Measurements from ENCODE around the gene ABCG4. TPM values are rescaled to one million over a fixed set of nuclear protein-coding genes. Genes with fewer than 3 reads are reported as not detected.

The ABCG4 gene
- polyA plus RNA-seq, 1 donor from 2014 or later: 1.5 TPM

- Histone ChIP-seq H3K27me3 (ENCODE audit: insufficient read depth, low read depth, low read length) (no peaks in the 10 kb centered on the region), H3K9ac (ENCODE audit: low read length) (peak overlapping the region; percentile 92), H3F3A (ENCODE audit: insufficient read depth, low read length, poor library complexity, severe bottlenecking) (no peaks in the 10 kb centered on the region), H3K79me2 (replicated peaks; ENCODE audit: insufficient read depth, low read length) (peaks cover 43% of the 10 kb centered on the region), H3K4me2 (ENCODE audit: low read length) (peak overlapping the region; percentile 81), H3K9me3 (ENCODE audit: low read length) (no peaks in the 10 kb centered on the region), H4K20me1 (ENCODE audit: insufficient read depth) (no peaks in the 10 kb centered on the region), H3K4me3 (ENCODE audit: low read length) (peak overlapping the region; percentile 95), H3K9me2 (ENCODE audit: insufficient read depth, low read length) (no peaks in the 10 kb centered on the region), H2AFZ (ENCODE audit: low read depth, low read length) (no peak overlapping the region), H3K36me3 (ENCODE audit: insufficient read depth, low read length) (no peaks in the 10 kb centered on the region), H3K27ac (ENCODE audit: low read length) (no peak overlapping the region)
- TF ChIP-seq SMC3 (conservative IDR thresholded peaks at IDR 0.05; ENCODE audit: poor library complexity): no peak
- no peak for TF ChIP-seq MXI1 (conservative IDR thresholded peaks at IDR 0.05; ENCODE audit: poor library complexity, severe bottlenecking)
- TF ChIP-seq EP300 (conservative IDR thresholded peaks at IDR 0.05; ENCODE audit: poor library complexity, severe bottlenecking): no peak
- no peak for TF ChIP-seq TAF1 (IDR thresholded peaks at IDR 0.05; ENCODE audit: low read depth)
- TF ChIP-seq EZH2 (IDR thresholded peaks at IDR 0.05; ENCODE audit: borderline replicate concordance, insufficient read depth, low read length, poor library complexity, severe bottlenecking): no peak
- no peak for TF ChIP-seq POLR2AphosphoS5 (IDR thresholded peaks at IDR 0.05)
- TF ChIP-seq REST (IDR thresholded peaks at IDR 0.05; ENCODE audit: borderline replicate concordance): no peak
- no peak for TF ChIP-seq RAD21 (conservative IDR thresholded peaks at IDR 0.05)
- TF ChIP-seq CTCF (IDR thresholded peaks at IDR 0.05; ENCODE audit: poor library complexity, severe bottlenecking): no peak
Observed at GRCh38 chr11:119207415-119207960, 58.6 kb downstream of the ABCG4 start.

- no peaks in the 10 kb centered on the region for H3K36me3 ChIP-seq (ENCODE audit: insufficient read depth, low read length)
- no peak overlapping the region for H3K9ac ChIP-seq (ENCODE audit: low read length)
- H3K4me2 ChIP-seq (ENCODE audit: low read length): no peak overlapping the region
- no peaks in the 10 kb centered on the region for H4K20me1 ChIP-seq (ENCODE audit: insufficient read depth)
- H3K9me2 ChIP-seq (ENCODE audit: insufficient read depth, low read length): no peaks in the 10 kb centered on the region
- no peaks in the 10 kb centered on the region for H3F3A ChIP-seq (ENCODE audit: insufficient read depth, low read length, poor library complexity, severe bottlenecking)
- H3K79me2 ChIP-seq (replicated peaks; ENCODE audit: insufficient read depth, low read length): peaks cover 56% of the 10 kb centered on the region
- no peak overlapping the region for H3K27ac ChIP-seq (ENCODE audit: low read length)
- H2AFZ ChIP-seq (ENCODE audit: low read depth, low read length): no peak overlapping the region
- no peak for TF ChIP-seq RAD21 (conservative IDR thresholded peaks at IDR 0.05)
- no peak for TF ChIP-seq EP300 (conservative IDR thresholded peaks at IDR 0.05; ENCODE audit: poor library complexity, severe bottlenecking)
- TF ChIP-seq MXI1 (conservative IDR thresholded peaks at IDR 0.05; ENCODE audit: poor library complexity, severe bottlenecking): no peak
- no peak for TF ChIP-seq SMC3 (conservative IDR thresholded peaks at IDR 0.05; ENCODE audit: poor library complexity)
- no peak for TF ChIP-seq REST (IDR thresholded peaks at IDR 0.05; ENCODE audit: borderline replicate concordance)
- H3K27me3 ChIP-seq (ENCODE audit: insufficient read depth, low read depth, low read length): no peaks in the 10 kb centered on the region
- no peak overlapping the region for H3K4me3 ChIP-seq (ENCODE audit: low read length)
- H3K9me3 ChIP-seq (ENCODE audit: low read length): no peaks in the 10 kb centered on the region
Observed at GRCh38 chr11:119209186-119209585, 60.3 kb downstream of the ABCG4 start.

Measured in neural cell (in vitro differentiated cells).